CD4-positive, alpha-beta T cell treated with Interleukin-15 for 4 hours (primary cell): ENCODE data around the gene SUGP2.

ENCODE experiments used
- DNase-seq: peaks from one replicate; pipeline ENCODE4 v3.0.0-alpha.2; 2020; ENCODE audit warnings: low spot score

SUGP2 gene

DNA sequence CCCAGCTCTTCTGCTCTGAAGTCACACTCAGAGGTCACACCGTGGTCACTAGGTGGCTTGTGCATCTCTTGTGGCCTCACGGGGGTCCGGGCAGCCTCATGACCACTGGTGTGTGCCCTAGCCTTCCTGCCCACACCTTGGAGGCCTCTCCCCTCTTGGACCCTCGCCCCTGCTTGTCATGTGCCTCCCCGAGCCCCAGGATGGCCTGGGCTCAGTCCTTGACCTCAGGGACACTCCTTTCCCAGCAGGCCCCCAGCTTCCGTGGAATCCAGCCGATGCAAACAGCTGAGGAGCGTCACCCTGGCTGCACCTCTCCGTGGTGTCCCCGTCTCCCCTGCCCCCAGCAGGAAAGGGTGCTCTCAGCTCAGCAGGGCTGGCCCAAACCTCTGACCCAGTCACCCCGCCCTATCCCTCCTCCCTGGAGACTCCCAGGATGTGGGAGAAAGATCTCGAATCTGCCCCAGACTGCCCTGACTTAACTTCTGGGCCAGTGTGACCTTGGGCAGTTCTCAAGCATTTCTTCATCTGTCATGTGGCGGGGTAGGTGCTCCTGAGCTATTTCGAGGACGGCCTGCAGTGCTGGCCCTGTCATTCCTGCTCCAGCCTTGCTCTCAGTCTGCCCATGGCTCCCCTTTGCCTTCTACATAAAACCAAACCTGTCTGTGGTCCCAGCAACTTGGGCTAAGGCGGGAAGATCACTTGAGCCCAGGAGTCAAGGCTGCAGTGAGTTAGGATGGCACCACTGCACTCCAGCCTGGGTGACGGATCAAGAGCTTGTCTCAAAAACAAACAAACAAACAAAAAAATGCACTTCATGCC, 25.9 kb upstream of the SUGP2 start:
- DNase-seq, result no peak

DNA sequence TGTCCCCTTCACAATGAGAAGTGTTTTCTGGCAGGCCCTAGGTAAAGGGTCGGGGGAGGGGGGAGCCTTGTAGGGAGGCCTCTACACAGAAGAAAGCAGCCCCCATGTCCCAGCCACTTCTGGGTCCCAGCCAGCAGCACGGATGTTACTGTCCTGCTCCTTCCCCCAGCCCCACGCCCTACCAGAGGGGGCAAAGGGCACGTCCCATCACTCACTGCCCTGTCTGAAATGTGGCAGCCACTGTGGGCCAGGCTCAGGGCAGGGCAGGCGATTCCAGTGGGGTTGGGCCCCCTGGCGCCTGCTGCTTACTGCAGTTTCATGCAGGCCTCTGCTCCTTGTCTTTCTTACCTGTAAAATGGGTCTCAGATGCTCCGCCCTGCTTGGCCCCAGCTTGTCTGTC, 24.4 kb upstream of the SUGP2 start:
- DNase-seq, result no peak

DNA sequence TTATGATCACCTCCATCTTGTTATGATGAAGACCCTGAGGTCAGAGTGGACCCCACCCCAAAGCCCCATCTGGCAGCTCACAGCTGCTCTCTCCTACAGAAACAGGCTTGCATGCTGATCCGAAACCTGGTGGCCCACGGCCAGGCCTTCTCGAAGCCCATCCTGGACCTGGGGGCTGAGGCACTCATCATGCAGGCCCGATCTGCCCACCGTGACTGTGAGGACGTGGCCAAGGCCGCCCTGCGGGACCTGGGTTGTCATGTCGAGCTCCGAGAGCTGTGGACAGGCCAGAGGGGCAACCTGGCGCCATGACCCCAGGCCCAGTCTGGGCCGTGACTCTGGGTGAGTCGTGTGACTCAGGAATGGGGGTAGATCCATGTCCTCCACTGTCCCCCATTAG, 24.0 kb upstream of the SUGP2 start:
- no peak for DNase-seq

DNA sequence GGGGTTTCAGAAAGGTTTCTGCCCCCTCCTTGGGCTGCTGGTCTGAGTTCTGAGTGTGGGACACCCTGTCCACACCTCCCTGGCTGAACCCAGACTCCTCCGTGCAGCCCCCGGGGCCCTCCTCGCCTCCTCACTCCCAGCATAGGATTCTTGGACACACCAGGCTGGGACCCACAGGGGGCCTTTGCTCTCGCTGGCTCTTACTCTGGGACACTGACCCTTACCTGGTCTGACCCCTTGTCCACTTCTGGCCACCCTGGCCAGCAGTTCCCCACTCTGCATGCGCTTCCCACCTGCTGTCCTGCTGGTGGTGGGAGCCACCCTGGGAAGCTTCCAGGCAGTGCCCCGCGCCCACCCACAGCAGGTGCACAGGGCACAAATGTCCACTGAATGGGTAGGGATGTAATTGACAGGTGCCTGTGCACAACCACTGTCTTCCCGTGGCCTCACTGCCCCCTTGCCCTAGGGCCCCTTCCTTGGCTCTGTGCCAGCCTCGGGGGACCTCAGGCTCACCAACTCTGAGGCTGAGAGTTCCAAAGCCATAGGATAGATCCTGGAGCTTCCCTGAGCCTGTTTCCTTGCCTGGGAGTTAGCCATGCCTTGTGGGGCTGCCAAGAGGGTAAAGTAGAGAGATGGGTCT, 23.4 kb upstream of the SUGP2 start:
- DNase-seq, result no peak

DNA sequence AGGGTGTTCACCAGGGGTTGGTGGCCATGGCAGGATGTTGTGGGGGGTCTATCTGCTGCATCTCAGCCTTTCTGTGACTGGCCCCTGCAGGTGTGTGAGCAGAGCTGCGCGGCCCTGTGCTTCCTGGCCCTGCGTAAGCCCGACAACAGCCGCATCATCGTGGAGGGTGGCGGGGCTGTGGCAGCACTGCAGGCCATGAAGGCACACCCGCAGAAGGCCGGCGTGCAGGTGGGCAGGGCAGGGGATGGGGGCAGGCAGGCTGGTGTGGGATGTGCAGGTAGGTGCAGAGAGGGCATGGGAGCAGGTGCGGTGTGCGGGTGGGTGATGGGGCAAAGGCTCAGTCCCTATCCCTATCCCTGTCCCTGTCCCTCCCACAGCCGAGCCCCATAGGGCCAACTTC, 22.4 kb upstream of the SUGP2 start:
- no peak for DNase-seq

DNA sequence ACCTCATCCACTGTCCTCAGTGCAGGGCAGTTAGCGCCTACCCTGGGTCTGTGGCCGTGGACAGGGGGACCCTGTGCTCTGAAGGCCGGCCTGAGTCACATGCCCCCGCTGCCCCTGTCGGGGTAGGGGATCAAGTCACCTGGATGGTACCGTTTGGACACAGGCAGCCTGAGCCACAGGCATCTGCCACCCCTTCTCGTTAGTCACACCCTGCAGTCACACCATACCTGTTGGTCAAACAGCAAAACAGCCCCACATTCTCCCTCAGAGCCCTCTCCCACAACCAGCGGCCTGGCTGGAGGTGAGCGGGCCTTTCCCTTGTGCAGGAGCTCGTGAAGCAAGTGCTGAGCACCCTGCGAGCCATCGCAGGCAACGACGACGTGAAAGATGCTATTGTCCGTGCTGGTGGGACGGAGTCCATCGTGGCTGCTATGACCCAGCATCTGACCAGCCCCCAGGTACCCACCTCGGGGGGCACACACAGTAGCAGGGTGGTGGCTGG, 21.7 kb upstream of the SUGP2 start:
- DNase-seq, result no peak

DNA sequence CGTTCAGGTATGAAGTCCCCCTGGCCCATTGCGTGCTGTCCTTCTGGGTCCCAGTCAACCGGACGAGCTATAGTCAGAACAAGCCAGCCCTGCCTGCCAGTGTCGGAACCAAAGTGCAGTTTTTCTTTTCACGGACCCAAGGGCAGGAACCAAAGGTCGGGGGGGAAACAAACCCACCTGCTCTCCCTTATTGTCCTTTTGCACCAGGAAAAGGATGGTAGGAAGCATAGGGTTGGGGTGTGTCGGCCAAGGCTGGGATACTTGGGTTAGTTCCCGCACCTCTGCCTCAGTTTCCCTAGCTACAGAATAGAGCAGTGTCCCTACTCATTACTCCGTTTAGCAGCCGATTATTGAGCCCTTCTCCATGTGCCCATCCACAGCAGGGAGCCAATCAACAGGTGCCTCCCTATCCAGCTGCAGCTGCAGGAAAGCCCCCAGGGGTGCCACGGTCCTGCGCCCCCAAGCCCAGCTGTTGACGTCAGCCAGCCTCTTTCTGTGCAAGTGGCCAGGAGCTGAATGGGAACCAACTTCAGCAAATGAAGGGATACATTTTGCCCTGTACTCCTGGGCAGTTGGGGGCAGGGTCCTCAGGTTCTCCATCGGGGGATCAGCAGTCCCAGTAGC, 21.1 kb upstream of the SUGP2 start:
- DNase-seq, result no peak

DNA sequence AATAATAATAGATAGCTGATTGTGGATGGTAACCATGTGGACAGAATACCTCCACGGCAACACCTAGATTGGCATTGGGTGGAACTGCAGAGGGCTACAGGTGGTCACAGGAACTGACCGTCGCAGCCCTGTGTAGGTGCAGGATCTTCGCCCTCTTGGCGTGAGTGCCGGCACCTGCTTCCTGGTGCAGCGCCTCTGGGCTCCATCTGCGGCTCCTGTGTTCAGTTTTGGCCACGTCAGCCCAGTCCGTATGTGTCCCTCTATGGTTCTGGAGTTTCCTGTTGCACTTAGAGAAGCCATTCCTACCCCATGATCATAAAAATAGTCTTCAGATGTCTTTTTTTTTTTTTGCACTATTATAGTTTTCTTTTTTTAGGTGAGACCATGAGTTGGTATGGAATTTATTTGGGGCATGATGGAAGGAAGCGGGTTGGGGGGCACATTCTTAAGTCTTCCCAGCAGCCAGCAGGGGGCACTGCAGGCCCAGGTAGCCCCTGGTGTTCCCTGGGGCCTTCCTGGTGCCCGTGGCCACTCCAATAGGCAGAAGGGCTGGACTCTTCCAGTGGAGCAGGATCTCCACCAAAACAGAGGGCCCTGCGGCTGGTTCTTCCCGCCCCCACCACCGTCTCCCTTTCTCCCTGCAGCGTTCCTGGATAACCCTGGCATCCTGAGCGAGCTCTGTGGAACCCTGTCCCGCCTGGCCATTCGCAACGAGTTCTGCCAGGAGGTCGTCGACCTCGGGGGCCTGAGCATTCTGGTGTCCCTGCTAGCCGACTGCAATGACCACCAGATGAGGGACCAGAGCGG, 20.4 kb upstream of the SUGP2 start:
- peak; percentile 58 for DNase-seq

DNA sequence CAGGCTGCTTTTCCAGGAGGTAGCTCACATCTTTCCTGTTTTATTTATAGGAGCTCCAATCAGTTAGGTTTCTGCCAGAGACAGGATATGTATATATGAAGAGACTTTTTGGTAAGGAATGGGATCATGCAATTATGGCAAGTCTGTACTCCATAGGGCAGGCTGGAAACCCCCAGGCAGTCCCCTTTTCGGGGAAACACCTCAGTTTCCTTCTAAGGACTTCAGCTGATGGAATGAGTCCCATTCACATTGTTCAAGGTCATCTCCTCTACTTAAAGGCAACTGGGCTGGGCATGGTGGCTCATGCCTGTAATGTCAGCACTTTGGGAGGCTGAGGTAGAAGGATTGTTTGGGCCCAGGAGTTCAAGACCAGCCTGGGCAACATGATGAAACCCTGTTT, 19.6 kb upstream of the SUGP2 start:
- no peak for DNase-seq

DNA sequence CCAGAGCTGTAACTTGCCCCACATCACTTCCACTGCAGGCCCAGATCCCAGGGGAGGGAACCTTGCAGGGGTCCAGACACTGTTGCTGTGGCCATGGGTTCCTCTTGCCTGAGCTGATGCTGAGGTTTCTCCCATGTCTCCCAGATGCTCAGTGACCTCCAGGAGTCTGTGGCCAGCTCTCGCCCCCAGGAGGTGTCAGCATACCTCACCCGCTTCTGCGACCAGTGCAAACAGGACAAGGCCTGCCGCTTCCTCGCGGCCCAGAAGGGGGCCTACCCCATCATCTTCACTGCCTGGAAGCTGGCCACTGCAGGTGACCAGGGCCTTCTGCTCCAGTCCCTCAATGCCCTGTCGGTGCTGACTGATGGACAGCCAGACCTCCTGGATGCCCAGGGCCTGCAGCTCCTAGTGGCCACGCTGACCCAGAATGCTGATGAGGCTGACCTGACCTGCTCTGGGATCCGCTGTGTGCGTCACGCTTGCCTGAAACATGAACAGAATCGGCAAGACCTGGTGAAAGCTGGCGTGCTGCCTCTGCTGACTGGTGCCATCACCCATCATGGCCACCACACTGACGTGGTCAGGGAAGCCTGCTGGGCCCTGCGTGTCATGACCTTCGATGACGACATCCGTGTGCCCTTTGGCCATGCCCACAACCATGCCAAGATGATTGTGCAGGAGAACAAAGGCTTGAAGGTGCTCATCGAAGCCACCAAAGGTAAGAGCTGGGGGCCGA, 18.3 kb upstream of the SUGP2 start:
- DNase-seq, result no peak

DNA sequence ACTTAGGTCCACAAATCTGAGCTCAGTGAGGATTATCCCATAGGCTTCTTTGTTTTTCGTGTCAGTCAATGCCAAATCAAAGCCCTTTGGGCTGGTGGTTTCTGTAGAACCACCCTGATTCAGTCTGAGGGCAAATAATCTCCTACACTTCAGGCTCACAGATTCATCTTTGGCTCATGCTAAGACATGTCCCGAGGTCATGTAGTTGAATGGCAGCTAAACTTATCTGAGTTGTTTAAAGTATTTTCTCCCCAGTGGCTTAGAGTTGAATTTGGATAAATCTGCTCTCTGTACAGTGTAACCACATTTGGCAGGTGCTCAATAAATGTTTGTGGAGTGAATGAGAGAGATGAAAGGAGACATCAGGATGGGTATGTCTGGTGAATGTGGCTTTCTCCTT, 17.4 kb upstream of the SUGP2 start:
- DNase-seq, result no peak

DNA sequence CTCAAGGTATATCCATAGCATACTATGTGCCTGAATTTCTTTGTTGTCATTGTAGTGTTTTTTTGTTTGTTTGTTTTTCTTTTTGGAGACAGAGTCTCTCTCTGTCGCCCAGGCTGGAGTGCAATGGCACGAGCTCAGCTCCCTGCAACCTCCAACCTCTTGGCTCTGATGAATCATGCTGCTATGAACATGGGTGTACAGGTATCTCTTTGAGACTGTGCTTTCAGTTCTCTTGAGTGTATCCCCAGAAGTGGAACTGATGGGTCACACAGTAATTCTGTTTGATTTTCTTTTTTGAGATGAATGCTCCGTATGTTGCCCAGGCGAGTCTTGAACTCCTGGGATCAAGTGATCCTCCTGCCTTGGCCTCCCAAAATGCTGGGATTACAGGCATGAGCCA, 16.8 kb upstream of the SUGP2 start:
- no peak for DNase-seq

DNA sequence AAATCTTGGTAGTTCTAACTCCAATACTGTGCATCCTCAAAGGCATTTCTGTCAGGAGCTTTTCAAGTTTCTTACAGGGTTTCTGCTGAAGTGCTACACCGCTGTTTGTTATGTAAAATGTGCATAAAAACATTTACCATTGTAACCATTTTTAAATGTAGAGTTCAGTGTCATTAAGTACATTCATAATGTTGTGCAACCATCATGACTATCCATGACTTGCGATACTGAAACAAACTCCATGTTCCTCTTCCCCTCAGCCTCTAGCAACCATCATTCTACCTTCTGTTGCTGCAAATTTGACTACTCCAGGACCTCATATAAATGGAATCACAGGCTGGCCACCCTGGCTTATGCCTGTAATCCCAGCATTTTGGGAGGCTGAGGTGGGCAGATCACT, 16.1 kb upstream of the SUGP2 start:
- DNase-seq, result no peak

DNA sequence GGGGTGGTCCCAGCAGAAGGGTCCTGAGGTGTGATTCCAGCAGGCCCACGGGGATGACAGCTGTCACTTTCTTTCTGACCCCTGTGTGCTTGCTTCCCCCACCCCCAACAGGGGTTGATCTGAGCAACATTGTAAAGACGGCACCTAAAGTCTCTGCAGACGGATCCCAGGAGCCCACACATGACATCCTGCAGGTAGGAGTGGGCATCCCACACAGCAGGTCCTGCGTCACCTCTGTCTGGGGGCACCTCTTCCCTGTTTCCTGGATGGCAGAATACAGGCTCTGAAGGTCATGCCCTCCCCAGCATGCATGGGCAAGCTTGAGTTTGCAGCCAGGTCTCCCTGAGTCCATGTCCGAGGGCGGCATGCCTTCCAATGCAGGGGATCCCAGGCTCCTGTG, 10.6 kb upstream of the SUGP2 start:
- no peak for DNase-seq

DNA sequence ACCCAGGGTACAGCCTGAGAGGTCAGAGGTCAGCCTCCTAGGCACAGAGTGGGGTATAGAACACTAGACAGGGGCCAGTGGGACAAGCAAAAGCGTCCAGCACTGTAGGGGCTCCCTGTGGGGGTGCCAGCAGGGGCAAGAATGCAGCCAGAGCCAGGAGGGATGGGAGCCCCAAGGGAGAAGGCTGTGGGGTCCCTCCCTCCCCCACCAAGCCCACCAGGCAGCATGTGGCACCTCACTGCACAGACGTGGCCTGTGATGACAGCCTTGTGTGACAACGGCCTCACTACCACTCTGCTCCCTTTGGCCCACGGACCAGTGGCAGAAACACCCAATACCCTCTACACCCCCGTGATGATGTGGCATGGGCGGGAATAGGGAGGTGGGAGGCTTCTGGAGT, 10.2 kb upstream of the SUGP2 start:
- DNase-seq, result no peak

DNA sequence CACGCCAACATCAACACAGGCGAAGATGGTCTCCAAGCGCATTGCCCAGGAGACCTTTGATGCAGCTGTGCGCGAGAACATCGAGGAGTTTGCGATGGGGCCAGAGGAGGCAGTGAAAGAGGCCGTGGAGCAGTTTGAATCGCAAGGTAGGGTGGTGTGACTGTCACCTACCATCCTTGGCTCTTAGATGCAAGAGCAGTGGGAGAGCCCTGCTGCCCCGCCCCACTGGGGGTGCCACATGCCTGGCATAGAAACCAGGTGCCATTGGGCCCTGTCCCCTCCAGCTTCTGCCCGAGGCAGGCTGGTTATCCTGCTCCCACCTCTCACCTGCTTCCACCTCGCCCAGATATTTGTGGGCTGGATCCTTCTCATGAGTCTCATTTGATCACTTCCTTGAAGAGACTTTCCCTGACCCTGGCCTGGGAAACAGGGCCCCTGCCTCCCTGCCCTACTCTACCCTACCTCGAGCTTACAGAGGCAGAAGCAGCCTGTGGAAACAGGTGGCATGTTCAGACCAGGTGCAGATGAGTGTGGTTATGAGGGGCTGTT, 9.5 kb upstream of the SUGP2 start:
- DNase-seq, result no peak

DNA sequence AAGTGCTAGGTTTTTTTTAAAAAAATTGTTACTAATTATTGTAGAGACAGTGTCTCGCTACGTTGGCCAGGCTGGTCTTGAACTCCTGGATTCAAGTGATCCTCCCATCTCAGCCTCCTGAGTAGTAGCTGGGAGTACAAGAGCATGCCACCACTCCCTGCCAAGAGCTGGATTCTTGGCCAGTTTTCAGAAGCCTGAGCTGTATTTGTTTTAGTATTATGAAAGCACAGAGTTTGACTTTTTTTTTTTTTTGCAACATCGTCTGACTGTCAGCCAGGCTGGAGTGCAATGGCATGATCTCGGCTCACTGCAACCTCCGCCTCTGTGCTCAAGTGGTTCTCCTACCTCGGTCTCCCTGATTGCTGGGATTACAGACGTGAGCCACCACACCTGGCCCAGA, 7.1 kb upstream of the SUGP2 start:
- DNase-seq, result no peak

DNA sequence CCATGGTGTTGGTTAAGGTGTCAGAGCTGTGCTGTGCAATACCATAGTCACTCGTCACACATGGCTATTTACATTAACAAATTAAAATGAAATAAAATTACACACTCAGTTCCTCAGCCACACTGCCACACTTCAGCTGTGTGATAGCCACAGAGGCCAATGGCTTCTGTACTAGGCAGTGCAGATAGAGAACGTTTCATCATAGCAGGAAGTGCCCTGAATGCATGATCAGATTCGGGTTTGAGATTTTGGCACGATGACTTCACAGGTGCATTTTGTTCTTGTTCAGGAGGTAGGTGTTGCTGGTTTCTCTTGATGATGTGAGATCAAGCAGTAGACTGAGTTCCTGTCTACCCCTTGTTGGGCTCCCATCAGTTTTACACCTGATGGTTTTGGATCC, 6.6 kb upstream of the SUGP2 start:
- peak; percentile 30 for DNase-seq

DNA sequence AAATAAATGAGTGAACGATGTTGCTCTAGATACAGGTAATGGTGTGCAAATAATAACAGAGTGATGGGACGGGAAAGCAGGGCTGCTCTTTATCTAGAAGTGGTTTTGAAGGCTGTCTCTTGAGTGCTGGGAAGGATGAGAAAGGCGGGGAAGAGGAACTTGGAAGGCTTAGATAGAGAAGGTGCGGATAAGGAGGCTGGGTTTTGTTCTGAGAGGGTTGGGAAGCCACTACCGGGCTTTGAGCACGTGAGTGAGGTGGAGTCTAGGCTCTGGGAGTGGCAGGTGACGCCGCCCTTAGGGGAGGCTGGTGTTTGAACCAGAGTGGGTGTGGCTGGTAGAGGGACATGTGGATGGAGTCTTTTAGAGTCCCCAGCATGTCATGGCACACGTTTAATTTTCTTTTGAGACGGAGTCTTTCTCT, 897 bp upstream of the SUGP2 start:
- peak; percentile 68 for DNase-seq

DNA sequence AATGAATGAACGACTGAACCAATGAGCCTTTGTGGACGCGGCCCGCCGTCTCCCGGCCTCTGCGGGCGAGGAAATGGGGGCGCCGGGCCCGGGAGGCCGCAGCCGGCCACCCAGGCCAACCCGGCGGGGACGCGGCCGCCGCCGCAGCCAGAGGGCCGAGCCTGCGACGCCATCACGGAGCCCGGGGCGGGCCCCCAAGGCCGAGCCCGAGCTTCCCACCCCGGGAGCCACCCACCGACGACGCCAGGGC, 216 bp downstream of the SUGP2 start:
- no peak for DNase-seq

DNA sequence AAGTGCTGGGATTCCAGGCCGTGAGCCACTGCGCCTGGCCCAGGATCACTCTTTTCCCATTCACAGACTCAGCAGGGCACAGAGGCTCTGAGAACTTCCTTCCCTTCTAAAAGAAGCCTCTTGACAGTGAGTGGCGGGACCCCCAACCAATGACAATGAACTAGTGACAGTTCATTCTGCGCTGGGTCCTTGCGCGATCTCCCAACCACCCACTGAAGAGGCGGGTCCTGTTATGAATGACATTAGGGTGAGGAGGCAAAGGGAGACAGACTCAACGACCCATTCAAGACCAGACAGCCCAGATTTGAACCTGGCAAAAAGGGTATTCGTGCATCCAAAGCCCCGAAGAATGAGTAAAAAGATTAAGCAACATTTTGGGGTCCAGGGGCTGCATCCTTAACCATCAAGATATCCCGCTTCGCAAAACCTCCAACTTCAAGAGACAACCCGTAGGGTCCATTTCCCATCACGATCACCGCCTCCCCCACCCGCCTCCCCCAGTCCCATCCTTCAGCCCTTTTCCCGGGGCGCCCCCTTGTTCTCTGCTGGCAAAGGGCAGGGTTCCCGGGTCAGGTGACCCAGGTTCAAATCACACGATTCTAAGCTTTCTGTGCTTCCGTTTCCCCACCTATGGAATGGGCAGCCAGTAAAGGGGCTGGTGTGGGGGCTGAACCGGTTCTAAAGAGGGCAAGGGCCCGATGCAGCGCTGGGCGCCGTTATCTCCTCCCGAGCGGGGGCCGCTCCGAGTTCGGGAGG, 719 bp downstream of the SUGP2 start:
- peak; percentile 64 for DNase-seq
